Measurements from ENCODE around the gene RNF222. TPM values are rescaled to one million over a fixed set of nuclear protein-coding genes. Genes with fewer than 3 reads are reported as not detected.

RNF222 gene
- total and polyA plus RNA-seq, 10 of the 15 experiments (the other 5 are each of a cell fraction or from before 2014, with no cell fraction given) = not detected

DNA sequence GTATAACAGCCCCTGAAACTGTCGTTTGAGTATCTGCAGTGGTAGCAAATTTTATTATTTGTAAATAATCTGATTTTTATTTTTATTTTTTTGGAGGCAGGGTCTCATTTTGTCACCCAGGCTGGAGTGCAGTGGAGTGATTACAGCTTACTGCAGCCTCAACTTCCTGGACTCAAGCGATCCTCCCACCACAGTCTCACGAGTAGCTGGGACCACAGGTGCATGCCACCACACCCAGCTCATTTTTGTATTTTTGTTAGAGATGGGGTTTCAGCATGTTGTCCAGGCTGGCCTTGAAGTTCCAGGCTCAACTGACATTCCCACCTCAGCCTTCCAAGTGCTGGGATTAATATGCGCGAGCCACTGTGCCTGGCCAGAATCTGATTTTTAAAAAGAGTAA is 40.8 kb upstream of the RNF222 start:
- no peak for TF ChIP-seq WRNIP1 (IDR thresholded peaks at IDR 0.05; ENCODE audit: borderline replicate concordance, low read depth, low read length)
- Histone ChIP-seq H3K4me2 (ENCODE audit: control insufficient read depth, insufficient read depth) (peak overlapping the region; percentile 53; the same call in 1 of the 2 replicates), H3K79me2 (ENCODE audit: control insufficient read depth, insufficient read depth, low read length) (peaks cover 65% of the 10 kb centered on the region), H3K27ac (ENCODE audit: control insufficient read depth, insufficient read depth) (no peak overlapping the region), H3K4me1 (ENCODE audit: control insufficient read depth, insufficient read depth, low read length) (peaks cover 6% of the 10 kb centered on the region), H3K36me3 (ENCODE audit: control insufficient read depth in 2 of 2, insufficient read depth in 2 of 2, low read length in 1 of 2) (no peaks in the 10 kb centered on the region; a peak in 1 of 4 replicates), H2AFZ (ENCODE audit: control insufficient read depth, low read depth, low read length) (no peak overlapping the region), H3K27me3 (replicated peaks in 1 of 2; ENCODE audit: control insufficient read depth in 2 of 2, insufficient read depth in 2 of 2, low read length in 1 of 2) (no peaks in the 10 kb centered on the region), H3K9ac (ENCODE audit: control insufficient read depth, insufficient read depth, low read length) (no peak overlapping the region), H4K20me1 (ENCODE audit: control insufficient read depth, insufficient read depth) (no peaks in the 10 kb centered on the region; the same call in 1 of the 2 replicates), H3K9me3 (replicated peaks; ENCODE audit: control insufficient read depth, insufficient read depth, low read length) (no peaks in the 10 kb centered on the region), H3K4me3 (no peak overlapping the region; the same call in 1 of the 2 replicates)
- ATAC-seq (no peak), DNase-seq (ENCODE audit: low read depth, low spot score) (no peak), FAIRE-seq (no peak)
- no TSS peak for BruUV-seq (replicated peaks)
- in situ Hi-C loops (cut with MboI) (no loop called here), intact Hi-C loops (cut with micrococcal nuclease; ENCODE audit: unreplicated experiment) (no loop called here)
- ChIA-PET RAD21 (ENCODE audit: unreplicated experiment) (no interaction called here), POLR2A (interaction anchor here (2.3 kb wide), 1 partner anchor 9 kb away, joined by 7 read pairs; no protein-coding TSS in a partner anchor), SMC1A (ENCODE audit: uncharacterized antibody, unreplicated experiment) (interaction anchor here (1.9 kb wide), 1 partner anchor 9 kb away, joined by 6 read pairs; no protein-coding TSS in a partner anchor), CTCF (interaction anchor here (0.7 to 1.4 kb wide), 3 partner anchors 12 to 56 kb away, joined by 3 read pairs; no protein-coding TSS in a partner anchor)
- WGBS (ENCODE audit: insufficient coverage, insufficient replicate concordance, low lambda C conversion rate, missing lambda C conversion rate) = 67% methylated on average over 5 of the region's 5 CpGs

DNA sequence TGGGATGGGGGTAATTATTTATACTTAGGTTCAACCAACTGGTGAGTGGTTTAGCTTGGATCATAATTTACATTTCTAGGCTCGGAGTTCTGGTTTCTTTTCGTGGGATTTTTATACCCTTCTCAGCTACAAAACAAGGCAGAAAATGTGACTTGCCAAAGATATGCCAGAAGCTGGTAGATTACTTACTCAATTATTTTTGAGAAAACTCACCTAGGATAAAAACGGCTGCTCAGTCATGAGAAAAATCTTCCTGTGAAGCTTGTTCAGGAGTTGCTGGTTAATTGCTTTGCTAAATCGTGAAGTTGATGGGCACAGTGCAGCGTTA is 39.2 kb upstream of the RNF222 start:
- intact Hi-C loops (cut with micrococcal nuclease; ENCODE audit: unreplicated experiment) = no loop called here
- Histone ChIP-seq H3K79me2 (ENCODE audit: control insufficient read depth, insufficient read depth, low read length) (peaks cover 53% of the 10 kb centered on the region), H4K20me1 (ENCODE audit: control insufficient read depth, insufficient read depth) (no peaks in the 10 kb centered on the region; the same call in 1 of the 2 replicates), H3K4me2 (ENCODE audit: control insufficient read depth, insufficient read depth) (peak overlapping the region; percentile 77), H3K9me3 (replicated peaks; ENCODE audit: control insufficient read depth, insufficient read depth, low read length) (no peaks in the 10 kb centered on the region), H3K4me1 (ENCODE audit: control insufficient read depth, insufficient read depth, low read length) (peaks cover 6% of the 10 kb centered on the region; the same call in 1 of the 2 replicates), H3K9ac (ENCODE audit: control insufficient read depth, insufficient read depth, low read length) (peak overlapping the region; percentile 95), H3K27ac (ENCODE audit: control insufficient read depth, insufficient read depth) (peak overlapping the region; percentile 88), H3K4me3 (peak overlapping the region; percentile 98), H3K27me3 (replicated peaks in 1 of 2; ENCODE audit: control insufficient read depth in 2 of 2, insufficient read depth in 2 of 2, low read length in 1 of 2) (no peaks in the 10 kb centered on the region), H2AFZ (ENCODE audit: control insufficient read depth, low read depth, low read length) (peak overlapping the region; percentile 73; the same call in 1 of the 2 replicates), H3K36me3 (ENCODE audit: control insufficient read depth in 2 of 2, insufficient read depth in 2 of 2, low read length in 1 of 2) (no peaks in the 10 kb centered on the region)
- POLR2A ChIA-PET = interaction anchor here (0.7 to 2.3 kb wide), 5 partner anchors 9 to 371 kb away, joined by 3 to 7 read pairs (median 4); no protein-coding TSS in a partner anchor
- no peak for DNase-seq (ENCODE audit: low read depth, low spot score)
- in situ Hi-C loops (cut with MboI) = no loop called here
- BruUV-seq (replicated peaks) = no TSS peak
- WGBS (ENCODE audit: insufficient coverage, insufficient replicate concordance, low lambda C conversion rate, missing lambda C conversion rate) = 26% methylated on average over 5 of the region's 5 CpGs
- RAD21 ChIA-PET (ENCODE audit: unreplicated experiment) = interaction anchor here (0.9 to 1.6 kb wide), 3 partner anchors 27 to 308 kb away, joined by 3 to 4 read pairs (median 3); no protein-coding TSS in a partner anchor
- CTCF ChIA-PET = interaction anchor here (0.8 to 2.2 kb wide), 6 partner anchors 9 to 326 kb away, joined by 3 to 8 read pairs (median 4); no protein-coding TSS in a partner anchor
- FAIRE-seq = no peak
- no peak for ATAC-seq
- SMC1A ChIA-PET (ENCODE audit: uncharacterized antibody, unreplicated experiment) = interaction anchor here (0.6 to 1.9 kb wide), 9 partner anchors 10 to 561 kb away, joined by 3 to 6 read pairs (median 4); partner anchors contain the start of genes KRABD2 and PIK3R6
- TF ChIP-seq KAT2A (conservative IDR thresholded peaks at IDR 0.05; ENCODE audit: control insufficient read depth, low read depth, low read length) (no peak), STAT1 (conservative IDR thresholded peaks at IDR 0.05) (no peak), NBN (IDR thresholded peaks at IDR 0.05) (no peak), JUNB (IDR thresholded peaks at IDR 0.05) (no peak), JUND (IDR thresholded peaks at IDR 0.05; ENCODE audit: low read depth, low read length) (no peak), NFIC (IDR thresholded peaks at IDR 0.05; ENCODE audit: low read depth, low read length) (no peak), NR2F1 (conservative IDR thresholded peaks at IDR 0.05) (no peak), CHD2 (IDR thresholded peaks at IDR 0.05; ENCODE audit: borderline replicate concordance, low read depth, low read length) (no peak), NR2C1 (IDR thresholded peaks at IDR 0.05) (no peak)
- TF ChIP-seq, protein P1, sequence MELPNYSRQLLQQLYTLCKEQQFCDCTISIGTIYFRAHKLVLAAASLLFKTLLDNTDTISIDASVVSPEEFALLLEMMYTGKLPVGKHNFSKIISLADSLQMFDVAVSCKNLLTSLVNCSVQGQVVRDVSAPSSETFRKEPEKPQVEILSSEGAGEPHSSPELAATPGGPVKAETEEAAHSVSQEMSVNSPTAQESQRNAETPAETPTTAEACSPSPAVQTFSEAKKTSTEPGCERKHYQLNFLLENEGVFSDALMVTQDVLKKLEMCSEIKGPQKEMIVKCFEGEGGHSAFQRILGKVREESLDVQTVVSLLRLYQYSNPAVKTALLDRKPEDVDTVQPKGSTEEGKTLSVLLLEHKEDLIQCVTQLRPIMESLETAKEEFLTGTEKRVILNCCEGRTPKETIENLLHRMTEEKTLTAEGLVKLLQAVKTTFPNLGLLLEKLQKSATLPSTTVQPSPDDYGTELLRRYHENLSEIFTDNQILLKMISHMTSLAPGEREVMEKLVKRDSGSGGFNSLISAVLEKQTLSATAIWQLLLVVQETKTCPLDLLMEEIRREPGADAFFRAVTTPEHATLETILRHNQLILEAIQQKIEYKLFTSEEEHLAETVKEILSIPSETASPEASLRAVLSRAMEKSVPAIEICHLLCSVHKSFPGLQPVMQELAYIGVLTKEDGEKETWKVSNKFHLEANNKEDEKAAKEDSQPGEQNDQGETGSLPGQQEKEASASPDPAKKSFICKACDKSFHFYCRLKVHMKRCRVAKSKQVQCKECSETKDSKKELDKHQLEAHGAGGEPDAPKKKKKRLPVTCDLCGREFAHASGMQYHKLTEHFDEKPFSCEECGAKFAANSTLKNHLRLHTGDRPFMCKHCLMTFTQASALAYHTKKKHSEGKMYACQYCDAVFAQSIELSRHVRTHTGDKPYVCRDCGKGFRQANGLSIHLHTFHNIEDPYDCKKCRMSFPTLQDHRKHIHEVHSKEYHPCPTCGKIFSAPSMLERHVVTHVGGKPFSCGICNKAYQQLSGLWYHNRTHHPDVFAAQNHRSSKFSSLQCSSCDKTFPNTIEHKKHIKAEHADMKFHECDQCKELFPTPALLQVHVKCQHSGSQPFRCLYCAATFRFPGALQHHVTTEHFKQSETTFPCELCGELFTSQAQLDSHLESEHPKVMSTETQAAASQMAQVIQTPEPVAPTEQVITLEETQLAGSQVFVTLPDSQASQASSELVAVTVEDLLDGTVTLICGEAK (IDR thresholded peaks at IDR 0.05; ENCODE audit: borderline replicate concordance) = no peak
